Endothelial cell of umbilical vein (primary cell): ENCODE data around the gene B3GNT7. TPM values are rescaled to one million over a fixed set of nuclear protein-coding genes. Genes with fewer than 3 reads are reported as not detected.

Experiments used
- BruUV-seq: library from RNA; stranded (reverse); fragments of 400-500 nt; replicated peaks from 2 replicates; lab custom pipeline; 2021; lab: Mats Ljungman, UMichigan
- CTCF ChIA-PET: fragments of 300-600, 350-600 bp; sonication (Branson Sonifier 250); formaldehyde crosslinking; loops from one replicate; lab custom pipeline; 2021; ENCODE audit warnings: antibody characterized with exemption, inconsistent platforms; lab: Charles Lee
- POLR2A ChIA-PET: fragments of 300-600, 350-600 bp; sonication (Branson Sonifier 250); formaldehyde crosslinking; loops from one replicate; lab custom pipeline; 2021; ENCODE audit warnings: antibody characterized with exemption, inconsistent platforms; lab: Charles Lee
- DNase-seq: peaks from one replicate; pipeline ENCODE4 v3.0.0-alpha.2; 2011; ENCODE audit warnings: low read depth, low spot score
- FAIRE-seq: peaks from 2 replicates; lab custom pipeline; 2011; peaks lifted over from hg19 to GRCh38; lab: Jason Lieb, UNC
- H2AFZ ChIP-seq: 2 replicates; pipeline ENCODE4 v1.6.0; 2012; ENCODE audit warnings: low read depth, low read length, control low read depth, inconsistent platforms
- H3K27ac ChIP-seq: 2 replicates; pipeline ENCODE4 v1.5.1; 2011; ENCODE audit warnings: low read depth, mild to moderate bottlenecking, control low read depth, low read length, moderate library complexity; ENCODE audit not compliant: insufficient read depth
- H3K27me3 ChIP-seq, 2 experiments: 2 replicates each; pipeline versions ENCODE4 v1.6.0 to v1.6.1; 2011; ENCODE audit warnings: low read length in 2 of 2, mixed read lengths in 1 of 2; ENCODE audit not compliant: control insufficient read depth in 2 of 2, insufficient read depth in 2 of 2
- H3K36me3 ChIP-seq, 2 experiments: 2 replicates in 1 of 2; 3 replicates in 1 of 2; pipeline ENCODE4 v1.5.1; 2011; ENCODE audit warnings: low read length in 2 of 2, mild to moderate bottlenecking in 1 of 2, moderate library complexity in 1 of 2; ENCODE audit not compliant: control insufficient read depth in 2 of 2, insufficient read depth in 2 of 2; ENCODE audit errors: extremely low read depth in 1 of 2
- H3K4me1 ChIP-seq: 3 replicates; pipeline ENCODE4 v1.5.1; 2011; ENCODE audit warnings: mild to moderate bottlenecking, low read length; ENCODE audit not compliant: control insufficient read depth, insufficient read depth; ENCODE audit errors: extremely low read depth
- H3K4me2 ChIP-seq: 2 replicates; pipeline ENCODE4 v1.6.1; 2011; ENCODE audit warnings: low read length, control low read depth, mixed read lengths; ENCODE audit not compliant: insufficient read depth
- H3K4me3 ChIP-seq, 3 experiments: fragments of 200-600 bp in 1 of 3; sonication (generic), shearing (Covaris generic) in 1 of 3; replicated peaks in 1 of 3; 2 replicates each; pipeline ENCODE4 v1.5.1; 2011 to 2016; ENCODE audit warnings: control low read depth in 3 of 3, low read length in 3 of 3, mild to moderate bottlenecking in 2 of 3, inconsistent platforms in 1 of 3, low read depth in 1 of 3, moderate library complexity in 1 of 3; ENCODE audit not compliant: insufficient read depth in 1 of 3
- H3K79me2 ChIP-seq: 2 replicates; pipeline ENCODE4 v1.6.0; 2012; ENCODE audit warnings: low read length, inconsistent platforms; ENCODE audit not compliant: control insufficient read depth, insufficient read depth
- H3K9ac ChIP-seq: replicated peaks from 2 replicates; pipeline ENCODE3; 2011; ENCODE audit warnings: low read length, control low read depth; ENCODE audit not compliant: insufficient read depth; ENCODE audit errors: extremely low read depth
- H3K9me1 ChIP-seq: replicated peaks from 3 replicates; pipeline ENCODE4 v1.6.0; 2011; ENCODE audit warnings: mild to moderate bottlenecking, low read length; ENCODE audit not compliant: control insufficient read depth, insufficient read depth; ENCODE audit errors: extremely low read depth
- H3K9me3 ChIP-seq: replicated peaks from 2 replicates; pipeline ENCODE4 v1.5.1; 2012; ENCODE audit warnings: low read length, inconsistent platforms; ENCODE audit not compliant: control insufficient read depth, insufficient read depth
- H4K20me1 ChIP-seq: replicated peaks from 2 replicates; pipeline ENCODE3; 2011; ENCODE audit warnings: mild to moderate bottlenecking, low read length; ENCODE audit not compliant: control insufficient read depth, insufficient read depth; ENCODE audit errors: extremely low read depth
- CTCF ChIP-seq, 2 donors: IDR thresholded peaks; 1 replicate in 1 of 2; 2 replicates in 1 of 2; pipeline ENCODE4 v1.5.1; 2011; ENCODE audit warnings: low read length in 2 of 2, mild to moderate bottlenecking in 2 of 2, moderate library complexity in 2 of 2, control low read depth in 1 of 2, inconsistent platforms in 1 of 2, low read depth in 1 of 2; ENCODE audit not compliant: insufficient read depth in 1 of 2; ENCODE audit errors: extremely low read depth in 1 of 2
- EZH2 ChIP-seq: IDR thresholded peaks from 2 replicates; pipeline ENCODE4 v1.6.1; 2012; ENCODE audit warnings: borderline replicate concordance, low read depth, mild to moderate bottlenecking, moderate library complexity, low read length, inconsistent platforms; ENCODE audit not compliant: severe bottlenecking
- FOS ChIP-seq: IDR thresholded peaks from 2 replicates; pipeline ENCODE4 v1.6.1; 2011; ENCODE audit warnings: mild to moderate bottlenecking, low read length, moderate library complexity, borderline replicate concordance; ENCODE audit not compliant: insufficient read depth
- GATA2 ChIP-seq: IDR thresholded peaks from 2 replicates; pipeline ENCODE4 v1.7.0; 2011; ENCODE audit warnings: low read depth, mild to moderate bottlenecking, moderate library complexity, mixed read lengths, low read length; ENCODE audit not compliant: insufficient read length, insufficient read depth
- JUN ChIP-seq: IDR thresholded peaks from 2 replicates; pipeline ENCODE4 v1.6.1; 2011; ENCODE audit warnings: borderline replicate concordance, low read depth; ENCODE audit not compliant: insufficient read length, insufficient read depth
- MAX ChIP-seq: IDR thresholded peaks from 2 replicates; pipeline ENCODE4 v1.6.1; 2011; ENCODE audit not compliant: insufficient read depth, insufficient read length
- MYC ChIP-seq: IDR thresholded peaks from one replicate; pipeline ENCODE4 v1.6.1; 2011; ENCODE audit warnings: mild to moderate bottlenecking, low read depth, low read length
- POLR2A ChIP-seq: IDR thresholded peaks from 2 replicates; pipeline ENCODE4 v1.6.1; 2012; ENCODE audit warnings: low read depth, mild to moderate bottlenecking, control low read depth, low read length
- POLR2AphosphoS5 ChIP-seq: IDR thresholded peaks from 2 replicates; pipeline ENCODE4 v1.6.1; 2012; ENCODE audit warnings: low read depth, mild to moderate bottlenecking, control low read depth, low read length, moderate library complexity; ENCODE audit not compliant: insufficient read depth
- dilution Hi-C: fragments of 300-500 bp; cut with MboI; formaldehyde crosslinking; loops from one replicate; pipeline ENCODE4 v1.15.0; 2019; ENCODE audit warnings: low sequenced_read_pairs; ENCODE audit not compliant: extremely low pct_ligation_motif_present
- intact Hi-C: fragments of 100-400 bp; cut with micrococcal nuclease; formaldehyde crosslinking; loops from one replicate; pipeline ENCODE4 v1.10.0; 2022
- polyA plus RNA-seq, 4 experiments: library from polyadenylated mRNA; depleted of rRNA in 3 of 4; stranded (reverse) in 3 of 4; unstranded in 1 of 4; fragments of >200 nt; gene quantifications; 2 replicates each; pipeline versions ENCODE4 v1.2.1 to v1.2.3, GENCODE V29; 2011 to 2012; ENCODE audit warnings: missing spikeins in 1 of 4
- total RNA-seq: library from RNA; stranded (reverse); gene quantifications from 2 replicates; pipeline ENCODE4 v1.2.3, GENCODE V29; 2021

Gene B3GNT7
- total and polyA plus RNA-seq, 2 donors (not counting 3 experiments of a cell fraction or from before 2014, with no cell fraction given): 0.39 to 1.2 TPM

GRCh38 chr2:231356466-231356844, 39.1 kb upstream of the B3GNT7 start:
- DNase-seq: peak; percentile 52
- H3K4me2 ChIP-seq: no peak overlapping the region
- H3K4me1 ChIP-seq: no peaks in the 10 kb centered on the region
- no peaks in the 10 kb centered on the region for H4K20me1 ChIP-seq
- H3K4me3 ChIP-seq: no peak overlapping the region
- H3K9ac ChIP-seq: no peak overlapping the region
- no peaks in the 10 kb centered on the region for H3K9me1 ChIP-seq
- H3K79me2 ChIP-seq: no peaks in the 10 kb centered on the region
- no peak overlapping the region for H2AFZ ChIP-seq
- FAIRE-seq: peak; percentile 47
- ChIA-PET POLR2A (no interaction called here), CTCF (interaction anchor here (0.7 to 1.9 kb wide), 3 partner anchors 10 to 95 kb away, joined by 3 to 6 read pairs (median 4); no protein-coding TSS in a partner anchor)
- intact Hi-C loops (no loop called here), dilution Hi-C loops (no loop called here)
- no peaks in the 10 kb centered on the region for H3K27me3 ChIP-seq
- BruUV-seq: no TSS peak
- TF ChIP-seq MAX: no peak
- no peak for TF ChIP-seq FOS
- no peak for TF ChIP-seq POLR2A
- no peak for TF ChIP-seq MYC
- no peak for TF ChIP-seq GATA2
- TF ChIP-seq CTCF (IDR thresholded peaks at IDR 0.05; ENCODE audit: extremely low read depth in 1 of 2, insufficient read depth in 1 of 2, low read depth in 1 of 2, low read length in 2 of 2): no peak
- no peak for TF ChIP-seq JUN
- TF ChIP-seq EZH2: no peak
- TF ChIP-seq POLR2AphosphoS5: no peak
- H3K27ac ChIP-seq: no peak overlapping the region
- H3K9me3 ChIP-seq: no peaks in the 10 kb centered on the region
- H3K36me3 ChIP-seq: no peaks in the 10 kb centered on the region
